Endothelial cell of umbilical vein (primary cell): Measurements from ENCODE around the gene SLC30A1. TPM values are rescaled to one million over a fixed set of nuclear protein-coding genes. Genes with fewer than 3 reads are reported as not detected.

Experiments used
- polyA plus RNA-seq, 4 experiments: library from polyadenylated mRNA; depleted of rRNA in 3 of 4; stranded (reverse) in 3 of 4; unstranded in 1 of 4; fragments of >200 nt; gene quantifications; 2 replicates each; pipeline versions ENCODE4 v1.2.1 to v1.2.3, GENCODE V29; 2011 to 2012; ENCODE audit warnings: missing spikeins in 1 of 4
- total RNA-seq: library from RNA; stranded (reverse); gene quantifications from 2 replicates; pipeline ENCODE4 v1.2.3, GENCODE V29; 2021

Gene SLC30A1
- total and polyA plus RNA-seq, 2 donors (not counting 3 experiments of a cell fraction or from before 2014, with no cell fraction given): 5.5 to 21.5 TPM

Other genes starting within 250 kb of the SLC30A1 start
- not detected in 2 replicates for gene RD3, start 87.0 kb downstream of the SLC30A1 start, total RNA-seq
- not detected in 2 replicates for gene RD3, start 87.0 kb downstream of the SLC30A1 start, polyA plus RNA-seq
- gene NEK2, start 96.5 kb upstream of the SLC30A1 start, total RNA-seq: 19.0 and 20.3 TPM in 2 replicates
- 4.1 and 6.6 TPM in 2 replicates for gene NEK2, start 96.5 kb upstream of the SLC30A1 start, polyA plus RNA-seq